Peyer's patch (tissue), 4 donors: ENCODE measurements around the gene TOMT. TPM values are rescaled to one million over a fixed set of nuclear protein-coding genes. Genes with fewer than 3 reads are reported as not detected.

Experiments used
- DNase-seq, 3 donors: peaks; one replicate each; pipeline ENCODE4 v3.0.0-alpha.2; 2017 to 2019
- H3K27ac ChIP-seq, 4 donors: fragments of 200-600 bp; sonication (generic); one replicate each; pipeline ENCODE4 v1.5.1; 2016 to 2019
- H3K27me3 ChIP-seq, 2 donors: fragments of 200-600 bp; sonication (generic); one replicate each; pipeline ENCODE4 v1.5.1; 2019
- H3K36me3 ChIP-seq, 3 donors: fragments of 200-600 bp; sonication (generic); one replicate each; pipeline ENCODE4 v1.5.1; 2016 to 2019
- H3K4me1 ChIP-seq, 4 donors: fragments of 200-600 bp; sonication (generic); one replicate each; pipeline ENCODE4 v1.5.1; 2016 to 2019
- H3K4me3 ChIP-seq, 4 donors: fragments of 200-600 bp; sonication (generic); 1 replicate in 3 of 4; 2 replicates in 1 of 4; pipeline ENCODE4 v1.5.1; 2016 to 2019; ENCODE audit warnings: mild to moderate bottlenecking in 1 of 4
- H3K9me3 ChIP-seq, 4 donors: fragments of 200-600 bp; sonication (generic); one replicate each; pipeline ENCODE4 v1.5.1; 2016 to 2019; ENCODE audit warnings: mild to moderate bottlenecking in 1 of 4
- CTCF ChIP-seq, 6 experiments: fragments of 450-650 bp in 4 of 6; fragments of 200-600 bp in 2 of 6; sonication (generic) in 1 of 6; IDR thresholded peaks; one replicate each; pipeline ENCODE4 v1.5.1; 2017 to 2019; ENCODE audit warnings: antibody characterized with exemption in 6 of 6, mild to moderate bottlenecking in 3 of 6, moderate library complexity in 1 of 6
- POLR2A ChIP-seq, 2 donors: fragments of 450-650 bp; IDR thresholded peaks; one replicate each; pipeline ENCODE4 v1.5.1; 2017; ENCODE audit warnings: antibody characterized with exemption in 2 of 2, mild to moderate bottlenecking in 2 of 2, moderate library complexity in 2 of 2
- small RNA-seq, 2 donors: library from RNA; depleted of rRNA; stranded (forward); fragments of <200 nt; gene quantifications; one replicate each; pipeline ENCODE3, GENCODE V24; 2016
- total RNA-seq, 4 donors: library from RNA; depleted of rRNA; stranded (reverse); fragments of >200 nt; gene quantifications; one replicate each; pipeline ENCODE4 v1.1.0, GENCODE V29; 2016

Gene TOMT
- total RNA-seq, 4 donors from 2014 or later = not detected

- Histone ChIP-seq H3K27ac (no peak overlapping the region), H3K36me3 (no peaks in the 10 kb centered on the region), H3K27me3 (no peaks in the 10 kb centered on the region), H3K4me1 (no peaks in the 10 kb centered on the region), H3K9me3 (no peaks in the 10 kb centered on the region), H3K4me3 (no peak overlapping the region)
- DNase-seq = no peak
- TF ChIP-seq POLR2A (IDR thresholded peaks at IDR 0.05) (no peak), CTCF (IDR thresholded peaks at IDR 0.05) (no peak)
These were observed 50.0 kb downstream of the TOMT start for GRCh38 chr11:72155751-72156150.

GRCh38 chr11:72157131-72157530, 51.4 kb downstream of the TOMT start:
- H3K27me3 ChIP-seq = no peaks in the 10 kb centered on the region
- no peaks in the 10 kb centered on the region for H3K36me3 ChIP-seq
- H3K4me1 ChIP-seq = no peaks in the 10 kb centered on the region
- H3K9me3 ChIP-seq = no peaks in the 10 kb centered on the region
- TF ChIP-seq CTCF (IDR thresholded peaks at IDR 0.05) = no peak
- H3K27ac ChIP-seq = no peak overlapping the region
- H3K4me3 ChIP-seq = no peak overlapping the region
- DNase-seq = no peak

Small RNA genes lying within 50 kb of the gene (small RNA-seq; reads per million reads assigned to genes)
- 0 reads per million in 2 donors for gene MIR3165

Other genes starting within 250 kb of the TOMT start
- not detected for gene DEFB131B, start 227.5 kb upstream of the TOMT start, total RNA-seq
- 10 to 100 TPM; 19.8 to 25.2 (median 24.1) TPM for gene XNDC1N, start 177.3 kb upstream of the TOMT start, total RNA-seq
- 10 to 100 TPM; 43.7 to 83.9 (median 52.4) TPM for gene RNF121, start 176.9 kb upstream of the TOMT start, total RNA-seq
- gene IL18BP, start 107.0 kb upstream of the TOMT start, total RNA-seq = 10 to 100 TPM; 16.1 to 45.4 (median 28.2) TPM
- gene NUMA1, start 25.4 kb upstream of the TOMT start, total RNA-seq = 100 to 1,000 TPM; 297 to 512 (median 388) TPM
- 1 to 10 TPM; 2.8 to 7.4 (median 6.0) TPM for gene LRRC51, start 25.1 kb upstream of the TOMT start, total RNA-seq
- 100 to 1,000 TPM in 1 of 4 donors, 10 to 100 TPM in 3; 86.6 to 132 (median 88.1) TPM for gene LAMTOR1, start 2.6 kb upstream of the TOMT start, total RNA-seq
- gene ANAPC15, start 6.8 kb downstream of the TOMT start, total RNA-seq = 10 to 100 TPM; 24.5 to 56.1 (median 43.0) TPM
- not detected for gene FOLR3, start 29.8 kb downstream of the TOMT start, total RNA-seq
- gene FOLR1, start 86.2 kb downstream of the TOMT start, total RNA-seq = not detected
- gene FOLR2, start 110.9 kb downstream of the TOMT start, total RNA-seq = 10 to 100 TPM in 1 of 4 donors, 1 to 10 TPM in 2, not detected in 1; 3.5 to 15.8 (median 8.0) TPM
- 100 to 1,000 TPM; 106 to 198 (median 179) TPM for gene INPPL1, start 118.8 kb downstream of the TOMT start, total RNA-seq
- gene PHOX2A, start 138.3 kb downstream of the TOMT start, total RNA-seq = not detected